GM12801 (cell line): ENCODE measurements around the gene PLTP.

ENCODE experiments used
- CTCF ChIP-seq: IDR thresholded peaks from one replicate; pipeline ENCODE4 v1.5.1; 2011; ENCODE audit warnings: control low read depth; ENCODE audit not compliant: insufficient read length; ENCODE audit errors: extremely low read depth

The PLTP gene

GRCh38 chr20:45904583-45905504 lies 7.1 kb downstream of the PLTP start:
- TF ChIP-seq CTCF: no peak

DNA sequence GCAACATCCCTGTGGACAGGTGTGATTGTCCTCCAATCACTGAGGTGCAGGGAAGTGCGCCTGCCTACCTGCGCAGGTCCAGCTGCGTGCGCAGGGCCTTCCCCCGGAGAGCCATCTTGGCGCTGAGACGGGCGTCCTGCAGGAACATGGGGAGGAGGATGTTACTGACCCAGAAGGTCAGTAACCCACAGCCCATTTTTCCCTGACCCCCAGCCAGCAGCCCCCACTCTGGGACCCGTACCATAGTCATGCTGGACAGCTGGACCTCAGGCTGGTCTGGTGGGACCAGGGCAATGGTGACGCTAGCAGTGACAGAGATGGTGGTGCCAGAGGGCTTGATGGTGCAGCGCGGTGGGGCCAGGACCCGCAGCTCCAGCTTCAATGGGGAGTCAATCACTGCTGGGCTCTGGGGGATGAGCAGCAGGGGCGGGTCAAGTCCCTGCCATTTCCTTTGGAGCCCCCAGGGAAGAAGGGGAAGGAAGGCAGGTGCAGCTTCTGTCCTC lies 9.7 kb downstream of the PLTP start:
- no peak for TF ChIP-seq CTCF

DNA sequence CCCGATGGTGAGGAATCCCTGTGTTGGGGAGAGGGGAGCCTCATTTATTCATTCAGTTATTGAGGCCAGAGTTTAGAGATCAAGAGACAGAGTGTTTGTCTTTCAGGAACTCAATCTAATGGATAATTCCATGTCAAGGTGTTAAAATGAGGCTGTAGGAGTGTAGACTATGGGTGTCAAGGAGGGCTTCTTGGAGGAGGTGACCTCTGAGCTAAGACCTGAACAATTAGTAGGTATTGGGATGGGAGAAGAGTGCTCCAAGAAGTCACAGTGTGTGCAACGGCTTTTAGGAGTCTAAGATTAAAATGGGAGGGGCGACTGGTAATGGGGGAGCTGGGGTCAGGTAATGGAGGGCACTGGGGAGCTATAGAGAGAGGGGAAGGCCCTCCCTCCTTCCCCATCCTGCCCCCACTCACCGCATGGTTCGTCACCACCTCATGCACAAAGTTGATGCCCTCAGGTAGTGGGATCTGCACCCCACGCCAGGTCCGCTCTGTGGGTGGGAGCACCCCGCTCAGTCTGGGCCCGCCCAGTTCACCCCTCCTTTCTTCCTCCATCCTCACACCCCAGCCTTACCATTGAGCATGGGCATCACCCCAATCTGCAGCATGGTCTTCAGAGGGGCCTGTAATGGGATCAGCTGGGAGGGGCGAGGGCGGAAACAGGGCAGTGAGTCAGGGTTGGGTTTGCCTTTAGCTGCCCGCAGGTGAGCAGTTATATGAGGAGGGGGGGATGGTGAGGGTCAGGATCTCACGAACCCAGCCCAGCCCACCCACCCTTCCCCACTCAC lies 12.7 kb downstream of the PLTP start:
- TF ChIP-seq CTCF: no peak

- no peak for TF ChIP-seq CTCF
These were observed 13.7 kb downstream of the PLTP start for GRCh38 chr20:45898285-45898684.

DNA sequence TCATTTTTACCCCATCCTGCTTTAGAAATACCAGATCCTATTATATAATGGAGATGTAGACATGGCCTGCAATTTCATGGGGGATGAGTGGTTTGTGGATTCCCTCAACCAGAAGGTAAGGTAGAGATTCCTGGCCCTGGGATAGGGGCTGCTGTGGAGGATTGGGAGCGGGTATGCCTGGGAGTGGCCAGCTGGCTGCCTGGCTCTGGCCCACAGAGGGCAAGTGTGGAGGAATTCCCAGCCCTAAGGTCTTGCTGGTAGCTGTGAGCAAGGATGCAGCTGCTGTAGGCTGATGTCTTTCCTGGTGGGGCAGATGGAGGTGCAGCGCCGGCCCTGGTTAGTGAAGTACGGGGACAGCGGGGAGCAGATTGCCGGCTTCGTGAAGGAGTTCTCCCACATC lies 14.3 kb downstream of the PLTP start:
- no peak for TF ChIP-seq CTCF

- no peak for TF ChIP-seq CTCF
These were observed 14.7 kb downstream of the PLTP start for GRCh38 chr20:45897289-45897688.

DNA sequence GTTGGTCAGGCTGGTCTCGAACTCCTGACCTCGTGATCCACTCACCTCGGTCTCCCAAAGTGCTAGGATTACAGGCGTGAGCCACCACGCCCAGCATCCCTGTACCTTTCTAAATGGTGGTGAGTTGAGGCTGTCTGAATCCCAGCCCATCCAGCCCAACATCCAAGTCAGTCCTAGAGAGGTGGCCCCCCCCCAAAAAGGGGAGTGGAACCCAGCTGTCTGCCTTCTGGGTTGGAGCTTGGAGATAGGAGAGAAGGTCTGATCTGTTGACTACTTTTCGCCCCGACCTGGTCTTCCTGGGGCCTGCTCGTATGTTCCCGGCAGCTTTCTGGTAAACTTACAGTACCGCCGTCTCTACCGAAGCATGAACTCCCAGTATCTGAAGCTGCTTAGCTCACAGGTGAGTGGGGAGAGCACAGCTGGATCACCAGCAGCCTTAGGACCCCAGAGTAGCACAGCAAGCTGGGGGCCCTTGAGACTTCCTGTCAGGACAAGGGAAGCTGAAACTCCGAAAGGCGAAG lies 15.3 kb downstream of the PLTP start:
- TF ChIP-seq CTCF: no peak
